Amniotic stem cell (primary cell): ENCODE results near the gene CRAT.

Source experiments
- DNase-seq: peaks from one replicate; lab custom pipeline; 2025; lab: John Stamatoyannopoulos, UW

CRAT gene

GRCh38 chr9:129109952-129110739, 447 bp downstream of the CRAT start:
- peak; percentile 12 for DNase-seq

GRCh38 chr9:129109537-129109903, 1.1 kb downstream of the CRAT start:
- DNase-seq: no peak

GRCh38 chr9:129108805-129109536, 1.6 kb downstream of the CRAT start:
- DNase-seq: no peak

GRCh38 chr9:129108083-129108804, 2.3 kb downstream of the CRAT start:
- DNase-seq: no peak

GRCh38 chr9:129107651-129108050, 2.9 kb downstream of the CRAT start:
- DNase-seq: no peak

- no peak for DNase-seq
These were observed 4.5 kb downstream of the CRAT start for GRCh38 chr9:129105857-129106694.

GRCh38 chr9:129104051-129104450, 6.5 kb downstream of the CRAT start:
- DNase-seq: no peak

- DNase-seq: no peak
These were observed 7.0 kb downstream of the CRAT start for GRCh38 chr9:129103595-129103965.

- peak; percentile 20 for DNase-seq
These were observed 7.6 kb downstream of the CRAT start for GRCh38 chr9:129102791-129103594.

- DNase-seq: no peak
These were observed 8.5 kb downstream of the CRAT start for GRCh38 chr9:129102095-129102525.

GRCh38 chr9:129101279-129101678, 9.3 kb downstream of the CRAT start:
- no peak for DNase-seq

- no peak for DNase-seq
These were observed 10.0 kb downstream of the CRAT start for GRCh38 chr9:129100383-129101169.

GRCh38 chr9:129098328-129098727, 12.3 kb downstream of the CRAT start:
- DNase-seq: no peak

GRCh38 chr9:129097671-129098306, 12.8 kb downstream of the CRAT start:
- DNase-seq: no peak

GRCh38 chr9:129095908-129096307, 14.7 kb downstream of the CRAT start:
- no peak for DNase-seq

- DNase-seq: no peak
These were observed 15.4 kb downstream of the CRAT start for GRCh38 chr9:129095170-129095667.

GRCh38 chr9:129094387-129095169, 16.0 kb downstream of the CRAT start:
- DNase-seq: no peak

- DNase-seq: no peak
These were observed 16.8 kb downstream of the CRAT start for GRCh38 chr9:129093602-129094386.
